ENCODE measurements around the gene MUC13. TPM values are rescaled to one million over a fixed set of nuclear protein-coding genes. Genes with fewer than 3 reads are reported as not detected.

MUC13 gene
- total and polyA plus RNA-seq, 2 donors from 2014 or later = 1.9 to 6.4 TPM

DNA sequence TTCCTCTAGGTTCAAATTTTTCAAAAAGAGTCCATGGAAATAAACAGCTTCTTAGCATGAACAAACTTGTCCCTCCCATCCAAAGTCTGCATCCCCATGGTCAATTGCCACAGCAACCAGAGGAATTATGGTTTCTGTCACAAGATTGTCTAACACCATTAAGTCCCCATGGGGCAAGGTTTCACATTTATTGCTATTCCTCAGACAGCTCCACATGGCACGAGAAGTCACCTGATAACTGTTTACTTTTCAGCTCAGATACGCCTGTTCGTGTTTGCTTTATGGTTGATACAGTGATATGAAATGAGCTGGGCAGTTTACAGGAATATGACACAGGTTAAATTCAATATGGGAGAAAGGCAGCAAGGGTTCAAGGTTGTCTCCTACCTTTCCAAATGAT is 37.9 kb upstream of the MUC13 start:
- Histone ChIP-seq H3K4me1 (ENCODE audit: control insufficient read depth in 2 of 3, insufficient read depth in 2 of 3, low read depth in 1 of 3, low read length in 3 of 3) (peaks cover 0 to 6% (median 4%) of the 10 kb centered on the region in 3 donors), H3K9ac (ENCODE audit: low read length in 3 of 3) (no peak overlapping the region), H3K27ac (ENCODE audit: low read depth in 2 of 2, low read length in 2 of 2) (no peak overlapping the region), H3K4me3 (ENCODE audit: low read length in 3 of 3) (no peak overlapping the region), H3K9me3 (ENCODE audit: control insufficient read depth in 2 of 3, insufficient read depth in 1 of 3, low read length in 3 of 3) (no peaks in the 10 kb centered on the region), H3K27me3 (ENCODE audit: control insufficient read depth, insufficient read depth, low read length) (no peaks in the 10 kb centered on the region), H3K36me3 (ENCODE audit: control insufficient read depth in 2 of 3, insufficient read depth in 3 of 3, low read length in 3 of 3) (peaks cover 0 to 2% (median 0%) of the 10 kb centered on the region in 3 donors)
- intact Hi-C loops (cut with DNase I) = no loop called here
- DNase-seq (peak in 2 of 5 donors; percentile 26 to 41), FAIRE-seq (no peak)
- TF ChIP-seq, protein P1, sequence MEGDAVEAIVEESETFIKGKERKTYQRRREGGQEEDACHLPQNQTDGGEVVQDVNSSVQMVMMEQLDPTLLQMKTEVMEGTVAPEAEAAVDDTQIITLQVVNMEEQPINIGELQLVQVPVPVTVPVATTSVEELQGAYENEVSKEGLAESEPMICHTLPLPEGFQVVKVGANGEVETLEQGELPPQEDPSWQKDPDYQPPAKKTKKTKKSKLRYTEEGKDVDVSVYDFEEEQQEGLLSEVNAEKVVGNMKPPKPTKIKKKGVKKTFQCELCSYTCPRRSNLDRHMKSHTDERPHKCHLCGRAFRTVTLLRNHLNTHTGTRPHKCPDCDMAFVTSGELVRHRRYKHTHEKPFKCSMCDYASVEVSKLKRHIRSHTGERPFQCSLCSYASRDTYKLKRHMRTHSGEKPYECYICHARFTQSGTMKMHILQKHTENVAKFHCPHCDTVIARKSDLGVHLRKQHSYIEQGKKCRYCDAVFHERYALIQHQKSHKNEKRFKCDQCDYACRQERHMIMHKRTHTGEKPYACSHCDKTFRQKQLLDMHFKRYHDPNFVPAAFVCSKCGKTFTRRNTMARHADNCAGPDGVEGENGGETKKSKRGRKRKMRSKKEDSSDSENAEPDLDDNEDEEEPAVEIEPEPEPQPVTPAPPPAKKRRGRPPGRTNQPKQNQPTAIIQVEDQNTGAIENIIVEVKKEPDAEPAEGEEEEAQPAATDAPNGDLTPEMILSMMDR (IDR thresholded peaks at IDR 0.05; ENCODE audit: borderline replicate concordance, extremely low read depth, insufficient read depth) = no peak

DNA sequence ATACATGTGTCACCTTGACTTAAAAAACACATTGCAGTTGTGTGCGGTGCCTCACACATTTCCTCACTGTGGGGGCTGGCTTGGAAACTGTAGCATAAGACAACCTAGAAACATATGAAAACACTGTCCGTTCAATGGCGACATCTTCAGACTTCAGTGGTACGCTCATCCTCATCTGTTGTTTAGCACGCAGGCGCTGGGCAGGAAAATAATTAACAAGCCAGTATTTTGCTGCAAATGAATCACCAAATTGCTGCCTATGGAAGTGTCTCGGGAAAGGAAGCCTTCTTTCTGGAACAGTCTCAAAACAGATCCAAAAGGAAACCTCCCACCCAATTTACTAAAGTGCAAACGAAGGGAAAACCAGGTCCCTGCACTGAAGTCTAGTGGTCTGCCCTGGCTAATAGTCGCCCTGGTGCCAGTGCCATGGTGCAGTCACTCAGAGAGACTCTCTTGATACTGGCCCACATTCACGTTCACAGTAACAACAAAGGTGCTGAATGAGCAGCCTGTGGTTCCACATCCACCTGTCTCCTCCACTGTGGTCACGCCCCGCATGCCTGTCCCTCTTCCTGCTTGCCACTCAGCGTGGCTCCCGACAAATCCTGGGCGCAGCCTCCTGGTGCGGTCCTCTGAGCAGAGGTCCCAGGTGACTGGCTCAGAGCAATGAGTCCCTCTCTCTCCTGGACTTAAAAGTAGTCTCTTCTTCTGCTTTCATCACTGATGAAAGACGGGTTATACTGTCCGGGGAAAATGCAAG is 35.6 kb upstream of the MUC13 start:
- Histone ChIP-seq H3K36me3 (ENCODE audit: control insufficient read depth in 2 of 3, insufficient read depth in 3 of 3, low read length in 3 of 3) (no peaks in the 10 kb centered on the region), H3K4me3 (ENCODE audit: low read length in 3 of 3) (peak overlapping the region in 2 of 3 donors; percentile 9 to 50), H3K4me1 (ENCODE audit: control insufficient read depth in 2 of 3, insufficient read depth in 2 of 3, low read depth in 1 of 3, low read length in 3 of 3) (peaks cover 0 to 19% (median 4%) of the 10 kb centered on the region in 3 donors), H3K9ac (ENCODE audit: low read length in 3 of 3) (peak overlapping the region in 1 of 3 donors; percentile 20), H3K9me3 (ENCODE audit: control insufficient read depth in 2 of 3, insufficient read depth in 1 of 3, low read length in 3 of 3) (no peaks in the 10 kb centered on the region), H3K27ac (ENCODE audit: low read depth in 2 of 2, low read length in 2 of 2) (peak overlapping the region; percentile 62 to 71), H3K27me3 (ENCODE audit: control insufficient read depth, insufficient read depth, low read length) (no peaks in the 10 kb centered on the region)
- FAIRE-seq (no peak), DNase-seq (peak in 1 of 5 donors; percentile 19)
- intact Hi-C loops (cut with DNase I) = no loop called here
- TF ChIP-seq, protein P1 (IDR thresholded peaks at IDR 0.05; ENCODE audit: borderline replicate concordance, extremely low read depth, insufficient read depth) = peak; percentile 17

DNA sequence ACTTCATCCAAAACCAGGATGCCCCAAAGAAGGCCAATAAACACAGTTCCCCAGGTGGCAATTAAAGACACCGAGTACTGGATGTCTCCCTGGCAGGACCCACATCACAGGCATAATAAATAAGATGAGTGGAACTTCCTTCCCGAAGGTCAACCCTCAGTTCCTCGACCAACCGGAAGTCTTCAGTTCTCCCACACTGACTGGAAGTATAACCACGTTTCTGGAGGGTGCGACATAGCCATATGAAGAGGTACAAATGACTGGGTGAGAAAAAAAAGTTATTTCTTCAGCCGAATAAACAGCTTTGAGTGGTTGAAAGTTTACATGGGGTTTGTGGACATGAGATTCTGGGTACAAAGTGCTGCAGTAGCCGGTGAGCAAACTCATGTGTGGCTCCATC is 34.6 kb upstream of the MUC13 start:
- intact Hi-C loops (cut with DNase I) = no loop called here
- TF ChIP-seq, protein P1 (IDR thresholded peaks at IDR 0.05; ENCODE audit: borderline replicate concordance, extremely low read depth, insufficient read depth) = no peak
- Histone ChIP-seq H3K27ac (ENCODE audit: low read depth in 2 of 2, low read length in 2 of 2) (no peak overlapping the region), H3K36me3 (ENCODE audit: control insufficient read depth in 2 of 3, insufficient read depth in 3 of 3, low read length in 3 of 3) (no peaks in the 10 kb centered on the region), H3K9ac (ENCODE audit: low read length in 3 of 3) (no peak overlapping the region), H3K27me3 (ENCODE audit: control insufficient read depth, insufficient read depth, low read length) (no peaks in the 10 kb centered on the region), H3K4me1 (ENCODE audit: control insufficient read depth in 2 of 3, insufficient read depth in 2 of 3, low read depth in 1 of 3, low read length in 3 of 3) (peaks cover 0 to 19% (median 4%) of the 10 kb centered on the region in 3 donors), H3K9me3 (ENCODE audit: control insufficient read depth in 2 of 3, insufficient read depth in 1 of 3, low read length in 3 of 3) (no peaks in the 10 kb centered on the region), H3K4me3 (ENCODE audit: low read length in 3 of 3) (no peak overlapping the region)
- DNase-seq = no peak
- no peak for FAIRE-seq

Measured in kidney (tissue), 14 donors.